ENCODE results near the gene CTSA. TPM values are rescaled to one million over a fixed set of nuclear protein-coding genes. Genes with fewer than 3 reads are reported as not detected.

Gene CTSA
- total and polyA plus RNA-seq, 9 donors = 45.0 to 210 (median 110) TPM

- Histone ChIP-seq H3K9me3 (no peaks in the 10 kb centered on the region), H3K4me1 (ENCODE audit: insufficient read depth) (peaks cover 9% of the 10 kb centered on the region), H3K27ac (peak overlapping the region; percentile 72 to 97), H3K36me3 (no peaks in the 10 kb centered on the region), H3K27me3 (no peaks in the 10 kb centered on the region), H3K4me3 (peak overlapping the region; percentile 53)
- DNase-seq = no peak
- 66 to 80% (median 68%) methylated on average over 9 of the region's 9 CpGs for WGBS, 3 donors
- intact Hi-C loops (cut with DNase I) = loop anchor here (5.0 to 10.0 kb wide), 8 partner anchors 40 to 200 kb away; partner anchors contain the start of genes DNTTIP1 (in 1 of the 4), PCIF1 (in 1 of the 4), WFDC3 (in 1 of the 4) and ZNF335 (in 1 of the 4)
- TF ChIP-seq EP300 (IDR thresholded peaks at IDR 0.05) (no peak), POLR2A (IDR thresholded peaks at IDR 0.05) (no peak)
- TF ChIP-seq, protein P1, sequence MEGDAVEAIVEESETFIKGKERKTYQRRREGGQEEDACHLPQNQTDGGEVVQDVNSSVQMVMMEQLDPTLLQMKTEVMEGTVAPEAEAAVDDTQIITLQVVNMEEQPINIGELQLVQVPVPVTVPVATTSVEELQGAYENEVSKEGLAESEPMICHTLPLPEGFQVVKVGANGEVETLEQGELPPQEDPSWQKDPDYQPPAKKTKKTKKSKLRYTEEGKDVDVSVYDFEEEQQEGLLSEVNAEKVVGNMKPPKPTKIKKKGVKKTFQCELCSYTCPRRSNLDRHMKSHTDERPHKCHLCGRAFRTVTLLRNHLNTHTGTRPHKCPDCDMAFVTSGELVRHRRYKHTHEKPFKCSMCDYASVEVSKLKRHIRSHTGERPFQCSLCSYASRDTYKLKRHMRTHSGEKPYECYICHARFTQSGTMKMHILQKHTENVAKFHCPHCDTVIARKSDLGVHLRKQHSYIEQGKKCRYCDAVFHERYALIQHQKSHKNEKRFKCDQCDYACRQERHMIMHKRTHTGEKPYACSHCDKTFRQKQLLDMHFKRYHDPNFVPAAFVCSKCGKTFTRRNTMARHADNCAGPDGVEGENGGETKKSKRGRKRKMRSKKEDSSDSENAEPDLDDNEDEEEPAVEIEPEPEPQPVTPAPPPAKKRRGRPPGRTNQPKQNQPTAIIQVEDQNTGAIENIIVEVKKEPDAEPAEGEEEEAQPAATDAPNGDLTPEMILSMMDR (IDR thresholded peaks at IDR 0.05) = no peak
These were observed 1.1 kb downstream of the CTSA start for GRCh38 chr20:45892049-45892825.

DNA sequence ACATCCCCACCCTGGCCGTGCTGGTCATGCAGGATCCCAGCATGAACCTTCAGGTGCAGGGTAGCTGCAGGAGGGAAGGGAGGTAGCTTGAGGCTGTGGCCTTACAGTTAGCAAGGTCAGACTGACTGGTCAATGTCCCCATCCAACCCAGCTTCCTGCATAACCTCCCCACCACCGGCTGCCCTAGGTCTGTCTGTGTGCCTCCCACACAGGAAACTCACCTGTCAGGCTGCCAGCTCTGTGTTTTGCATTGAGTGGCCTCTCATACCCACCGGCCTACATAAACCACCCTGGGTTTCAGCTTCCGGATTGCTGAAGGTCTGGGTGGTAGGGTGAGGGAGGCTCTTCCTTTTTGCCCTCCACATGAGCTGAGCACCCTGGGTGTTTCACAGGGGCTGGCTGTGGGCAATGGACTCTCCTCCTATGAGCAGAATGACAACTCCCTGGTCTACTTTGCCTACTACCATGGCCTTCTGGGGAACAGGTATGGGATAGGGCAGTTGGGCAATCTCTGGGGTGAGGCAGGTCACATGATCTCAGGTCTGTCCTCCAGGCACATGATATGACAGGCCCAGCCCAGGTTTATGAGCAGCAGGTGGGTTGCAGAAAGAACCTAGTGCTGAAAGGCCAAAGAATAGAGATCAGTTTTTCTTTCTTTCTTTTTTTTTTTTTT is 1.8 kb downstream of the CTSA start:
- TF ChIP-seq POLR2A (IDR thresholded peaks at IDR 0.05) (no peak), EP300 (IDR thresholded peaks at IDR 0.05) (no peak)
- TF ChIP-seq, protein P1 (IDR thresholded peaks at IDR 0.05) = no peak
- no peak overlapping the region for H3K4me3 ChIP-seq
- DNase-seq = peak in 1 of 5 donors; percentile 52
- H3K36me3 ChIP-seq = no peaks in the 10 kb centered on the region
- no peaks in the 10 kb centered on the region for H3K27me3 ChIP-seq
- H3K4me1 ChIP-seq (ENCODE audit: insufficient read depth) = peaks cover 9% of the 10 kb centered on the region
- peak overlapping the region in 1 of 2 donors; percentile 97 for H3K27ac ChIP-seq
- intact Hi-C loops (cut with DNase I) = loop anchor here (5.0 to 10.0 kb wide), 8 partner anchors 39 to 199 kb away; partner anchors contain the start of genes DNTTIP1 (in 1 of the 4), PCIF1 (in 1 of the 4), WFDC3 (in 1 of the 4) and ZNF335 (in 1 of the 4)
- H3K9me3 ChIP-seq = no peaks in the 10 kb centered on the region
- 34 to 67% (median 52%) methylated on average over 4 of the region's 4 CpGs for WGBS, 3 donors

- H3K9me3 ChIP-seq = no peaks in the 10 kb centered on the region
- WGBS, 3 donors = 84 to 93% (median 87%) methylated on average over 4 of the region's 4 CpGs
- no peak overlapping the region for H3K4me3 ChIP-seq
- H3K36me3 ChIP-seq = no peaks in the 10 kb centered on the region
- no peak for DNase-seq
- intact Hi-C loops (cut with DNase I) = loop anchor here (5.0 to 10.0 kb wide), 8 partner anchors 38 to 198 kb away; partner anchors contain the start of genes DNTTIP1 (in 1 of the 4), PCIF1 (in 1 of the 4), WFDC3 (in 1 of the 4) and ZNF335 (in 1 of the 4)
- H3K27ac ChIP-seq = no peak overlapping the region
- TF ChIP-seq, protein P1 (IDR thresholded peaks at IDR 0.05) = no peak
- TF ChIP-seq POLR2A (IDR thresholded peaks at IDR 0.05) (no peak), EP300 (IDR thresholded peaks at IDR 0.05) (no peak)
- H3K4me1 ChIP-seq (ENCODE audit: insufficient read depth) = peaks cover 8% of the 10 kb centered on the region
- no peaks in the 10 kb centered on the region for H3K27me3 ChIP-seq
These were observed 2.7 kb downstream of the CTSA start for GRCh38 chr20:45893831-45894230.

GRCh38 chr20:45894797-45895196 is 3.7 kb downstream of the CTSA start:
- no peak overlapping the region for H3K4me3 ChIP-seq
- no peaks in the 10 kb centered on the region for H3K9me3 ChIP-seq
- H3K4me1 ChIP-seq (ENCODE audit: insufficient read depth) = peaks cover 5% of the 10 kb centered on the region
- no peak for DNase-seq
- intact Hi-C loops (cut with DNase I) = loop anchor here (5.0 to 10.0 kb wide), 9 partner anchors 38 to 198 kb away; partner anchors contain the start of genes DNTTIP1 (in 1 of the 4), PCIF1 (in 1 of the 4), WFDC3 (in 1 of the 4) and ZNF335 (in 1 of the 4)
- no peaks in the 10 kb centered on the region for H3K27me3 ChIP-seq
- TF ChIP-seq POLR2A (IDR thresholded peaks at IDR 0.05) = no peak
- TF ChIP-seq, protein P1 (IDR thresholded peaks at IDR 0.05) = no peak
- TF ChIP-seq EP300 (IDR thresholded peaks at IDR 0.05) = no peak
- 72 to 82% (median 76%) methylated on average over 12 of the region's 12 CpGs for WGBS, 3 donors
- no peaks in the 10 kb centered on the region for H3K36me3 ChIP-seq
- no peak overlapping the region for H3K27ac ChIP-seq

Data from ovary (tissue), 9 donors.